Glomerular visceral epithelial cell (primary cell): Measurements from ENCODE around the gene MAPK11.

Experiments
- DNase-seq: peaks from one replicate; pipeline ENCODE4 v3.0.0-alpha.2; 2016; ENCODE audit errors: extremely low spot score

MAPK11 gene

GRCh38 chr22:50260801-50261614 lies 9.2 kb downstream of the MAPK11 start:
- peak; percentile 56 for DNase-seq

- no peak for DNase-seq
Measured at GRCh38 chr22:50260434-50260800, 9.8 kb downstream of the MAPK11 start.

- no peak for DNase-seq
Measured at GRCh38 chr22:50259302-50259701, 10.9 kb downstream of the MAPK11 start.

DNA sequence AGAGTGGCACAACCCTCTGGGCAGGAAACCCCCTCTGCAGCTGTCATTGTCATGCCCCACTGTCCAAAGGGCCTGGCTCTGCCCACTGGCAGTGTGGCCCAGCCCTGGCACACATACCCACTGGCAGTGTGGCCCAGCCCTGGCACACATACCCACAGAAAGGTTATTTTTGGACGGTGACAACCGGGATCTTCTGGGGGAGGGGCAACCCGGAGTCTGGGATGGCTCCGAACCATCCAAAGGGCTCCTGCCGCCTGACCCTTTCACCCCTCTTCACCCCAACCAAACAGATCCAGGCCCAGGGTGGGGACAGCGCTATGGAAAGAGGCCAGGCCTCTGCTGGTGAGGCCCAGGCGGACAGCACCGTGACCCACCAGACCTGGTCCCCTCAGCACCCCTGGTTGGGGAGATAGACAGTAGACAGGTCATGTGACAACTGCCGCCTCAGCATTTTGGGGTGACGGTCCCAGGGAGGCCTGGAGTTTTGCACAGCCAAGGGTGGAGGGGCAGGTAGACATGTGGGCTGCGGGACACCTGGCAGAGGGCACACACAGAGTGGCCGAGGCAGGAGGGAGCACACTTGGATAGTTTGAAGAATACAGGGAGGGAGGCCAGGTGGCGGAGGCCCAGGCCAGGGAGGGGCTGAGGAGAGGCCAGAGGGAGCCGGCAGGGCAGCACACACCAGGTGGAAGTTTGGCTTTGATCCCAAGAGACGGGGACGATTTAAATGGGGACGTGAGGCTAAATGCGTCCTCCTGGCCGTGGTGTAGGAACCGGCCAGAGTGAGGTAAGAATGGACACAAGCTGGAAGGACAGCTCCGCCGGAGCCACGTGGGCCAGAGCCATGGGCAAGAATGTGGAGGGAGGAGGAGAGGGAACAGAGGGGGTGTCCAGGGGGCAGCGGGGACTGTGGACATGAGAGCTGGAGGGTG lies 11.6 kb downstream of the MAPK11 start:
- no peak for DNase-seq

DNA sequence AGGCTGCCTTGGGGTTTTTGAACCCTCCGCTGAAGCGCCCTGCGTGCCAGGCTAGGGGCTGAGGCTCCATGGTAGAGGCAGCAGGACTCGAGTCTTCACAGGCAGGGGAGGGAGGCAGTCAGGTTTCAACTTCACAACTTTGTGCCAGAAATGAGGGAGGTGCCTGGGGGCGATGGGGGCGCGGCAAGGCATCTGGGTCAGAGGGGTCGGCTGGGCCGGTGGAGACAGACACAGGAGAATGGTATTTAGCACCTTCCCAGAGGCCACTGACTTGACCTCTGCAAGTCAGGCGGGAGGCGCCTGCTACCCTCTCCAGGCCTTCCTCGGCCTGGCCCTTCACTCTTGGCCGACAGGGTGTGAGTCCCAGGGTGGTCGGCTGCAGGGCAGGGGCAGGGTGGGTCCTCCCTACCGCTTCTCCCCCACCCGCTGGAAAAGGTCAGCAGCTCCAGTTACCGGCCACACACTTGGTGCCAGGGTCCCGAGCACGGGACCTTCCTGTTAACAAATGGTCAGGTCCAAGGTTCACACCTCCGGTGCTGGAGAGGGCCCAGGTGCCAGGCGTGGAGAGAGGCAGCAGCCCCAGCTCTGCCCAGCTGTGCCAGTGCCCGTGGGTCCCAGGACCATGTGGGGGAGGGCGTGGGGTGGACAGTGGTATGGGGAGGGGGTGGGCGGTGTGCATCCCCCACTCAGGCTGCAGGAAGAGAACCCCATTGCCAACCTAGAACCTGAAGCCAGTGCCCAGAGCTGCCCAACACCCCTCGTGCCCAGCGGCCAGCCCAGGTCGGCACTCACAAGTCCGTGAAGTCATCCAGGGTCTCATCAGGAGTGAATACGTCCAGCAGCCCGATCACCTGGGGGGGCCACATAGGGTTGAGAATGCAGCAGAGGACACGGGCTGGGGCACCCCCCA lies 12.5 kb downstream of the MAPK11 start:
- no peak for DNase-seq

- no peak for DNase-seq
Measured at GRCh38 chr22:50257041-50257440, 13.1 kb downstream of the MAPK11 start.

DNA sequence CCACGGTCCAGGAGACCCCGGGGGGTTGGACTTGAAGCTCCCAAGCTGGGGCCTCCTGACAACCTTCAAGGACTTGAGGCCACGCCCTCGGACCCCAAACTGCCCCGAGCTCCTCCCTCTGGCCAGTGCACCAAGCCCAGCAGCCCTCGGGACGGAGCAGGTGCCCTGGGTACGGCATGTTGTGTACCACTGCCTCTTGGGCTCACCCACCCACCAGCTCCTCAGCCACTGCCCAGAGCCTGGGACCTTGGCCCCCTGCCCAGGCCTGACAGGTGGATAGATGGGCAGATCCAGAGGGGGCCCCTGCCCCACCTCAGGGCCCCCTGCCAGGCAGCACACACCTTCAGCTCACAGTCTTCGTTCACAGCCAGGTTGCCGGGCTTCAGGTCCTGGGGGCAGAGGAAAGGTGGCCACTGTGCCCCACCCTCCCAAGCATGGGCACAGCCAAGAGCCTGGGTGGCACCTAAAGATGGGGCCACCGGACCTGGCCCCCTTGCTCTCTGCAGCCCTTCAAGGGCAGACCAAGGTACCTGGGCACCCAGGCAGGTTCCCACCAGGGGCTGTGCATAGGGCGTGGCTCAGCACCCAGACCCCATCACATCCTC lies 13.8 kb downstream of the MAPK11 start:
- no peak for DNase-seq

- DNase-seq: no peak
Measured at GRCh38 chr22:50255607-50256006, 14.6 kb downstream of the MAPK11 start.

- no peak for DNase-seq
Measured at GRCh38 chr22:50255099-50255498, 15.1 kb downstream of the MAPK11 start.

DNA sequence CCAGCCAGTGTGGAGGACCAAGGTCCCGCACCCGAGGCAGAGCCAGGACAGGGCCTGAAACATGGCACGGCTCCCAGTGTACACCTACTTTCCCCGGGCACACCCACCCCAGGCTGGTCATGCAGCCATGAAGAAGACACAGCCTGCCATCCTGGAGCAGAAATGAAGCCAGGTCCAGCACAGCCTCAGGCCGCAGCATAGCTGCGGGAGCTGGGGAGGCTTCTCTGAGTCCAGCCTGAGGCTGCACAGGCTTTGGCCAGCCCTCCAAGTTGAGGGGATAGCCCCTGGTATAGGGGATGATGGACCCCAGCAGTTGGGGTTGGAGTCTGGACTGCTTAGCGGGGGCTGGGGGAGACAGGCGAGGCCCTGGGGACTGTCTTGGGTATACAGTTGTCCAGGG lies 16.2 kb downstream of the MAPK11 start:
- DNase-seq: no peak

- no peak for DNase-seq
Measured at GRCh38 chr22:50253046-50253915, 16.9 kb downstream of the MAPK11 start.

GRCh38 chr22:50252082-50253045 lies 17.8 kb downstream of the MAPK11 start:
- peak; percentile 59 for DNase-seq

- DNase-seq: no peak
Measured at GRCh38 chr22:50251477-50252081, 18.6 kb downstream of the MAPK11 start.

- DNase-seq: peak; percentile 69
Measured at GRCh38 chr22:50250555-50251476, 19.4 kb downstream of the MAPK11 start, which contains the start of gene HDAC10. HDAC10 (minus strand) TSS chr22:50251265; CDS start chr22:50251032, 233 bp downstream.

- DNase-seq: no peak
Measured at GRCh38 chr22:50250249-50250554, 20.0 kb downstream of the MAPK11 start.

DNA sequence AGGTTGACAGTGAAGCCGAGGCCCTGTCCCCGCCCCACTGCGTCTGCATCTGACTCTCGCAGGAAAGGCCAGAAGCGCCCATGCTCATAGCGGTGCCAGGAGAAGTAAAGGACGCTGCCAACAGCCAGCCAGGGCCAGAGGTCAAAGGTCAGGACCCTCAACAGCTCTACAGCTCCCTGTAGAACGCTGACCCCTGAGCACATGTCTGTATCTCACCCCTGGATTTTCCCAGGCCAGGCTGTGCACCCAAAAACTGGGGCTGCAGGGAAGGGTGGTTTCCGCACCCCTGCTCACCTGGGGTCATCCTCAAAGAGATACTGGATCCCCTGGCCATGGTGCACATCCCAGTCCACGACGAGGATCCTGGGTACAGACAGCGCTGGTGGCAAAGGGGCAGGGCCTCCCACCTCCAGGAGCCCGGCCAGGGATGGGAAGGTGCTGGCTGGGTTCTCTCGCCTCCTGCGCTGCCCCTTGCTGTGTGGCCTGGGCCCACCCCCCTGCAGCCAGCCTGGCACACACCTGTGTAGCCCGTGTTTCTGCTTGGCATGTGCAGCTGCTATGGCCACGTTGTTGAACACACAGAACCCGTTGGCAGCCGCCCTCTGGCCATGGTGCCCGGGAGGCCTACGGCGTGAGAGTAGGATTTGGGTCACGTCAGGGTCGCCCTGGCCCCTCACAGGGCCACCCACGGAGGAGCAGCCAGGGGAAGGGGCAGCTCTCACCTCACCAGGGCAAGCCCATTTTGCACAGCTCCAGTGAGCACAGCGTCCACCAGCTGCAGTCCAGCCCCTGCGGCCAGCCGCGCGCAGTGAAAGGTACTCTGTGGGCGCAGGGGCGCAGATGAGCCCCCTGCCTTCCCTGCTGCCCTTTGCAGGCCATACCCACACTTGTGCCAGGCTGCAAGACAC lies 20.6 kb downstream of the MAPK11 start:
- DNase-seq: no peak
